ENCODE data around the gene ESAM. TPM values are rescaled to one million over a fixed set of nuclear protein-coding genes. Genes with fewer than 3 reads are reported as not detected.
A peak's percentile ranks its signal among the peaks of the same experiment; 100 is the strongest.
"Not testable (repeated sequence)": the region's sequence is repeated elsewhere in the genome, so short reads cannot be mapped to it uniquely, and the experiment has no call there.

Gene ESAM
- total RNA-seq, 2 experiments from 2014 or later, result 0.39 to 0.53 TPM

GRCh38 chr11:124776865-124777645, 15.0 kb upstream of the ESAM start:
- CTCF ChIA-PET, result interaction anchor here (1.7 kb wide), 1 partner anchor 10 kb away, joined by 5 read pairs; no protein-coding TSS in a partner anchor
- H3K4me3 Mint-ChIP-seq, result no peak overlapping the region
- POLR2A ChIA-PET, result no interaction called here
- no peaks in the 10 kb centered on the region for H3K9me3 Mint-ChIP-seq (ENCODE audit: low read depth)
- DNase-seq (no peak), ATAC-seq (no peak)
- peaks cover 15% of the 10 kb centered on the region for H3K4me1 Mint-ChIP-seq
- intact Hi-C loops (cut with DNase I, micrococcal nuclease), result no loop called here
- peaks cover 8% of the 10 kb centered on the region for H3K36me3 Mint-ChIP-seq (ENCODE audit: low read depth)
- no peak overlapping the region for H3K27ac Mint-ChIP-seq
- no peaks in the 10 kb centered on the region for H3K27me3 Mint-ChIP-seq

GRCh38 chr11:124770959-124771358, 8.9 kb upstream of the ESAM start:
- CTCF ChIA-PET, result interaction anchor here (0.6 to 1.4 kb wide), 4 partner anchors 23 to 927 kb away, joined by 3 read pairs; no protein-coding TSS in a partner anchor
- ATAC-seq; H3K27me3 Mint-ChIP-seq; H3K4me1 Mint-ChIP-seq; DNase-seq; H3K9me3 Mint-ChIP-seq (ENCODE audit: low read depth); H3K4me3 Mint-ChIP-seq; intact Hi-C loops (cut with DNase I, micrococcal nuclease); H3K27ac Mint-ChIP-seq; POLR2A ChIA-PET: not testable (repeated sequence)
- H3K36me3 Mint-ChIP-seq (ENCODE audit: low read depth), result peaks cover 17% of the 10 kb centered on the region

GRCh38 chr11:124769806-124770774, 8.0 kb upstream of the ESAM start:
- Mint-ChIP-seq H3K27me3 (no peaks in the 10 kb centered on the region), H3K9me3 (ENCODE audit: low read depth) (no peaks in the 10 kb centered on the region), H3K4me1 (no peaks in the 10 kb centered on the region), H3K36me3 (ENCODE audit: low read depth) (peaks cover 17% of the 10 kb centered on the region), H3K4me3 (no peak overlapping the region), H3K27ac (no peak overlapping the region)
- CTCF ChIA-PET, result interaction anchor here (0.5 to 2.2 kb wide), 7 partner anchors 9 to 578 kb away, joined by 3 to 8 read pairs (median 3); partner anchors contain the start of genes SIAE and SPA17
- intact Hi-C loops (cut with DNase I, micrococcal nuclease), result no loop called here
- no peak for DNase-seq
- POLR2A ChIA-PET, result interaction anchor here (0.6 kb wide), 1 partner anchor 52 kb away, joined by 5 read pairs; no protein-coding TSS in a partner anchor
- ATAC-seq, result no peak

- ATAC-seq, result no peak
- Mint-ChIP-seq H3K4me3 (no peak overlapping the region), H3K4me1 (no peaks in the 10 kb centered on the region), H3K36me3 (ENCODE audit: low read depth) (peaks cover 17% of the 10 kb centered on the region), H3K27ac (no peak overlapping the region), H3K9me3 (ENCODE audit: low read depth) (no peaks in the 10 kb centered on the region), H3K27me3 (no peaks in the 10 kb centered on the region)
- DNase-seq, result no peak
- intact Hi-C loops (cut with DNase I, micrococcal nuclease), result no loop called here
- POLR2A ChIA-PET, result interaction anchor here (1.0 kb wide), 1 partner anchor 32 kb away, joined by 3 read pairs; the partner anchor contains the start of gene MSANTD2
- CTCF ChIA-PET, result interaction anchor here (0.7 to 2.2 kb wide), 4 partner anchors 11 to 100 kb away, joined by 3 to 8 read pairs (median 4); no protein-coding TSS in a partner anchor
Measured at GRCh38 chr11:124768914-124769313, 6.8 kb upstream of the ESAM start.

- CTCF ChIA-PET, result interaction anchor here (1.3 to 1.7 kb wide), 5 partner anchors 10 to 95 kb away, joined by 3 to 5 read pairs (median 3); no protein-coding TSS in a partner anchor
- Mint-ChIP-seq H3K27me3 (peaks cover 9% of the 10 kb centered on the region), H3K9me3 (ENCODE audit: low read depth) (no peaks in the 10 kb centered on the region), H3K4me1 (peaks cover 11% of the 10 kb centered on the region), H3K27ac (no peak overlapping the region), H3K36me3 (ENCODE audit: low read depth) (peaks cover 8% of the 10 kb centered on the region), H3K4me3 (no peak overlapping the region)
- DNase-seq, result no peak
- POLR2A ChIA-PET, result interaction anchor here (0.6 kb wide), 1 partner anchor 14 kb away, joined by 3 read pairs; no protein-coding TSS in a partner anchor
- no peak for ATAC-seq
- intact Hi-C loops (cut with DNase I, micrococcal nuclease), result no loop called here
Measured at GRCh38 chr11:124766156-124766555, 4.1 kb upstream of the ESAM start.

GRCh38 chr11:124763156-124763947, 1.3 kb upstream of the ESAM start:
- intact Hi-C loops (cut with DNase I, micrococcal nuclease), result loop anchor here (1.0 to 2.0 kb wide), 10 partner anchors 17 to 349 kb away; partner anchors contain the start of genes SIAE (in 1 of the 2), SPA17 (in 1 of the 2) and TBRG1 (in 1 of the 2)
- peaks cover 26% of the 10 kb centered on the region for H3K27me3 Mint-ChIP-seq
- H3K4me1 Mint-ChIP-seq, result peaks cover 19% of the 10 kb centered on the region
- H3K9me3 Mint-ChIP-seq (ENCODE audit: low read depth), result no peaks in the 10 kb centered on the region
- peak; percentile 92 for DNase-seq
- POLR2A ChIA-PET, result interaction anchor here (1.0 kb wide), 1 partner anchor 90 kb away, joined by 3 read pairs; the partner anchor contains the start of genes SIAE and SPA17
- ATAC-seq, result peak; percentile 43
- CTCF ChIA-PET, result interaction anchor here (0.6 to 8.2 kb wide), 36 partner anchors 8 to 753 kb away, joined by 3 to 79 read pairs (median 4); partner anchors contain the start of genes NRGN, SIAE and SPA17
- H3K36me3 Mint-ChIP-seq (ENCODE audit: low read depth), result peaks cover 3% of the 10 kb centered on the region
- peak overlapping the region; percentile 81 for H3K4me3 Mint-ChIP-seq
- peak overlapping the region; percentile 67 for H3K27ac Mint-ChIP-seq

GRCh38 chr11:124762624-124763155, 600 bp upstream of the ESAM start:
- Mint-ChIP-seq H3K4me3 (peak overlapping the region; percentile 81), H3K4me1 (peaks cover 21% of the 10 kb centered on the region), H3K27me3 (peaks cover 31% of the 10 kb centered on the region), H3K27ac (no peak overlapping the region), H3K36me3 (ENCODE audit: low read depth) (peaks cover 2% of the 10 kb centered on the region), H3K9me3 (ENCODE audit: low read depth) (no peaks in the 10 kb centered on the region)
- no peak for DNase-seq
- CTCF ChIA-PET, result interaction anchor here (0.6 to 8.2 kb wide), 23 partner anchors 8 to 754 kb away, joined by 3 to 79 read pairs (median 5); partner anchors contain the start of genes NRGN, SIAE and SPA17
- POLR2A ChIA-PET, result interaction anchor here (1.0 kb wide), 1 partner anchor 90 kb away, joined by 3 read pairs; the partner anchor contains the start of genes SIAE and SPA17
- ATAC-seq, result peak; percentile 21
- intact Hi-C loops (cut with DNase I, micrococcal nuclease), result loop anchor here (1.0 to 2.0 kb wide), 13 partner anchors 16 to 348 kb away; partner anchors contain the start of genes NRGN (in 1 of the 2), SIAE (in 1 of the 2), SPA17 (in 1 of the 2) and TBRG1 (in 1 of the 2)

GRCh38 chr11:124761301-124762104, 587 bp downstream of the ESAM start:
- Mint-ChIP-seq H3K4me3 (peak overlapping the region; percentile 58), H3K27me3 (peaks cover 42% of the 10 kb centered on the region), H3K36me3 (ENCODE audit: low read depth) (no peaks in the 10 kb centered on the region), H3K4me1 (peaks cover 21% of the 10 kb centered on the region), H3K9me3 (ENCODE audit: low read depth) (no peaks in the 10 kb centered on the region), H3K27ac (no peak overlapping the region)
- DNase-seq, result peak; percentile 53
- intact Hi-C loops (cut with DNase I, micrococcal nuclease), result loop anchor here (1.0 to 2.0 kb wide), 7 partner anchors 15 to 347 kb away; partner anchors contain the start of genes NRGN (in 1 of the 2) and TBRG1 (in 1 of the 2)
- CTCF ChIA-PET, result interaction anchor here (1.1 to 8.2 kb wide), 8 partner anchors 8 to 110 kb away, joined by 3 to 79 read pairs (median 7); partner anchors contain the start of genes SIAE and SPA17
- ATAC-seq, result no peak
- POLR2A ChIA-PET, result interaction anchor here (0.5 to 0.7 kb wide), 3 partner anchors 88 to 138 kb away, joined by 3 read pairs; partner anchors contain the start of gene SIAE

- POLR2A ChIA-PET, result interaction anchor here (0.7 kb wide), 1 partner anchor 137 kb away, joined by 3 read pairs; no protein-coding TSS in a partner anchor
- no peaks in the 10 kb centered on the region for H3K9me3 Mint-ChIP-seq (ENCODE audit: low read depth)
- H3K36me3 Mint-ChIP-seq (ENCODE audit: low read depth), result no peaks in the 10 kb centered on the region
- intact Hi-C loops (cut with DNase I, micrococcal nuclease), result no loop called here
- H3K4me3 Mint-ChIP-seq, result no peak overlapping the region
- peaks cover 21% of the 10 kb centered on the region for H3K4me1 Mint-ChIP-seq
- ATAC-seq (no peak), DNase-seq (no peak)
- no peak overlapping the region for H3K27ac Mint-ChIP-seq
- CTCF ChIA-PET, result interaction anchor here (0.8 to 8.2 kb wide), 6 partner anchors 9 to 111 kb away, joined by 3 to 79 read pairs (median 3); partner anchors contain the start of genes SIAE and SPA17
- H3K27me3 Mint-ChIP-seq, result peaks cover 46% of the 10 kb centered on the region
Measured at GRCh38 chr11:124760806-124761205, 1.3 kb downstream of the ESAM start.

Measured in activated CD4-positive, alpha-beta T cell treated with anti-CD3 and anti-CD28 coated beads for 36 hours (primary cell).